NB4 (cell line): ENCODE results near the gene PTCD2.
A peak's percentile ranks its signal among the peaks of the same experiment; 100 is the strongest.

Source experiments
- POLR2A ChIP-seq: IDR thresholded peaks from 2 replicates; pipeline ENCODE4 v1.6.1; 2011; ENCODE audit warnings: mild to moderate bottlenecking; ENCODE audit not compliant: insufficient read length; ENCODE audit errors: extremely low read depth
- TF ChIP-seq, protein P1 (sequence below): IDR thresholded peaks from one replicate; pipeline ENCODE4 v1.5.1; 2012; ENCODE audit warnings: low read depth, low read length
- TF ChIP-seq, protein P2 (sequence below): IDR thresholded peaks from 2 replicates; pipeline ENCODE4 v1.6.1; 2011; ENCODE audit warnings: low read depth, low read length

DNA sequence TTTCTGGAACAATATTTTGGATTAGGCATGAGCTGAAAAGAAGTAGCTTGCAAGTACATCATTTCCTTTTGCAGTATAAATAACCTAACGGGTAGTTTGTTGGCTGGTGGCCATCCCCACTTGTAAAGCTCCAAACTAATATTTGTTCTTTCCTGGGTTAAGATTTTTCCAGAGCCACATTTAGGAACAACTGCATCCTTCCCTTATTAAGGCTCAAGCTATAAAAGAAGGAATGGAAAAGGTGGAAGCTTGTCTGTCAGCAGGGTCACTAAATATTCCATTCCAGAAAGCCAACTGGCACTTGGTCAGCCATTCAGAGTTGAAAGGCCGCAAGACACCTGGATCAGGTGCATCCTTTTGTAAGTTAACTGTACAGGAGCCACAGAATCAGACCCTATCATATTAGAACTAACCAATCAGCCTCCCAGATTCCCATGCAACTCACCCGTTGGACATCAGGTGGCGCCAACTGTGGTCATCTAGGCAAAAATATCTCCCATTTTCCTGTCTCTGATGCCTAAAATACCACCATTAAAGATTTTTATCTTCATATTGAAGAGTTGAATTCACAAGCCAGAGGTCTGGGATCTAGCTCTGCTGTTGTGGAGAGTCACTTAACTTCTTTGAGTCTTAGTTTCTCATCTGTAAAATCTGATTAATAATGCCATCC, 82.9 kb downstream of the PTCD2 start:
- TF ChIP-seq, protein P1, sequence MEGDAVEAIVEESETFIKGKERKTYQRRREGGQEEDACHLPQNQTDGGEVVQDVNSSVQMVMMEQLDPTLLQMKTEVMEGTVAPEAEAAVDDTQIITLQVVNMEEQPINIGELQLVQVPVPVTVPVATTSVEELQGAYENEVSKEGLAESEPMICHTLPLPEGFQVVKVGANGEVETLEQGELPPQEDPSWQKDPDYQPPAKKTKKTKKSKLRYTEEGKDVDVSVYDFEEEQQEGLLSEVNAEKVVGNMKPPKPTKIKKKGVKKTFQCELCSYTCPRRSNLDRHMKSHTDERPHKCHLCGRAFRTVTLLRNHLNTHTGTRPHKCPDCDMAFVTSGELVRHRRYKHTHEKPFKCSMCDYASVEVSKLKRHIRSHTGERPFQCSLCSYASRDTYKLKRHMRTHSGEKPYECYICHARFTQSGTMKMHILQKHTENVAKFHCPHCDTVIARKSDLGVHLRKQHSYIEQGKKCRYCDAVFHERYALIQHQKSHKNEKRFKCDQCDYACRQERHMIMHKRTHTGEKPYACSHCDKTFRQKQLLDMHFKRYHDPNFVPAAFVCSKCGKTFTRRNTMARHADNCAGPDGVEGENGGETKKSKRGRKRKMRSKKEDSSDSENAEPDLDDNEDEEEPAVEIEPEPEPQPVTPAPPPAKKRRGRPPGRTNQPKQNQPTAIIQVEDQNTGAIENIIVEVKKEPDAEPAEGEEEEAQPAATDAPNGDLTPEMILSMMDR, result peak; percentile 60
- TF ChIP-seq POLR2A, result no peak
- TF ChIP-seq, protein P2, sequence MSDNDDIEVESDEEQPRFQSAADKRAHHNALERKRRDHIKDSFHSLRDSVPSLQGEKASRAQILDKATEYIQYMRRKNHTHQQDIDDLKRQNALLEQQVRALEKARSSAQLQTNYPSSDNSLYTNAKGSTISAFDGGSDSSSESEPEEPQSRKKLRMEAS, result no peak
